ENCODE measurements around the gene COL7A1.
A peak's percentile ranks its signal among the peaks of the same experiment; 100 is the strongest.

Gene COL7A1

GRCh38 chr3:48591886-48592518 lies 3.1 kb downstream of the COL7A1 start:
- no peak for DNase-seq (ENCODE audit: low read depth)

- DNase-seq (ENCODE audit: low read depth) = no peak
Observed at GRCh38 chr3:48591436-48591835, 3.7 kb downstream of the COL7A1 start.

- no peak for DNase-seq (ENCODE audit: low read depth)
Observed at GRCh38 chr3:48588230-48588629, 6.9 kb downstream of the COL7A1 start.

GRCh38 chr3:48587686-48588085 lies 7.4 kb downstream of the COL7A1 start:
- DNase-seq (ENCODE audit: low read depth) = no peak

- no peak for DNase-seq (ENCODE audit: low read depth)
Observed at GRCh38 chr3:48585411-48585810, 9.7 kb downstream of the COL7A1 start.

- no peak for DNase-seq (ENCODE audit: low read depth)
Observed at GRCh38 chr3:48584836-48585235, 10.3 kb downstream of the COL7A1 start.

GRCh38 chr3:48581621-48582481 lies 13.3 kb downstream of the COL7A1 start:
- no peak for DNase-seq (ENCODE audit: low read depth)

- no peak for DNase-seq (ENCODE audit: low read depth)
Observed at GRCh38 chr3:48576647-48577046, 18.5 kb downstream of the COL7A1 start.

GRCh38 chr3:48575366-48575765 lies 19.8 kb downstream of the COL7A1 start:
- no peak for DNase-seq (ENCODE audit: low read depth)

DNA sequence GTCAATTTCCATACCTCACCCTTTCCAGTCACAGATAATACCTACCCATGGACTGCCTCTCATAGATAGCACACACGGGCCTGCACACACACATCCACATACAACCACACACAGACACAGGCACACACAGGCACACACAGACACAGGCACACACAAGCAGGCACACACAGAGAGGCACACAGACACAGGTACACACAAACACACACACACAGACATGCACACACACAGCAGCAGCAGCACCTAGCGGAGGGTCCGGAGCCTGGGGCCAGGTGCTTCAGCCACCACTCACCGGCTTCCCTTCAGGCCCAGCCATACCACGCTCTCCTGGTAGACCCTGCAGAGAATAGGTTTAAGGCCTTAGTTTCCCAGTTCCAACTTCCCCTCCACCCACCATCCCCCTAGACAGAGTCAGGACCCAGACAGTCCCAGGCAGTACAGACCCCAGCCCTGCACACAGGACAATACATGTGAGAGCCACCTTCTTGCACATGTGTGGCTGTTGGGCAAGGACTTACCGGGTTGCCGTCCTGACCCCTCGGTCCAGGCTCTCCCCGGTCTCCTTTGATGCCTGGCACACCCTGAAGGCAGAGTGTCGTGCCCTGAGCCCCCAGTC lies 21.1 kb downstream of the COL7A1 start:
- no peak for DNase-seq (ENCODE audit: low read depth)

DNA sequence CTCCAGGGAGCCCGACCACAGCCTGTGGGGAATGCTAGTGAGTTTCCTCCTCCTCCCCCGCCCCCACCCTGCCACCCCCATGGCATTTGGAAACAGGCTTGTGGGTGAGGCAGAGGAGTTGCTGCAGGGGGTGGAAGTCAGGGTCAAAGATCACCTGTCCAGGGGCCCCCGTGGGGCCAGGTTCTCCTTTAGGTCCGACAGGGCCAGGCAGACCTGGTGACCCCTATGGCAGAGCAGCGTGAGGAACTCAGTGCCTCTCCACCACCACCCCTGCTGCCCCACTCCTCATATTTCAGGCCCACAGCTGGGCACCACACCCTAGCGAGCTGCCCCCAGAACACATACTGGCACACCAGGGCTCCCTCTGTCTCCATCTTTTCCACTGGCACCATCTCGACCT lies 22.6 kb downstream of the COL7A1 start:
- DNase-seq (ENCODE audit: low read depth) = no peak

- DNase-seq (ENCODE audit: low read depth) = no peak
Observed at GRCh38 chr3:48571938-48572337, 23.2 kb downstream of the COL7A1 start.

DNA sequence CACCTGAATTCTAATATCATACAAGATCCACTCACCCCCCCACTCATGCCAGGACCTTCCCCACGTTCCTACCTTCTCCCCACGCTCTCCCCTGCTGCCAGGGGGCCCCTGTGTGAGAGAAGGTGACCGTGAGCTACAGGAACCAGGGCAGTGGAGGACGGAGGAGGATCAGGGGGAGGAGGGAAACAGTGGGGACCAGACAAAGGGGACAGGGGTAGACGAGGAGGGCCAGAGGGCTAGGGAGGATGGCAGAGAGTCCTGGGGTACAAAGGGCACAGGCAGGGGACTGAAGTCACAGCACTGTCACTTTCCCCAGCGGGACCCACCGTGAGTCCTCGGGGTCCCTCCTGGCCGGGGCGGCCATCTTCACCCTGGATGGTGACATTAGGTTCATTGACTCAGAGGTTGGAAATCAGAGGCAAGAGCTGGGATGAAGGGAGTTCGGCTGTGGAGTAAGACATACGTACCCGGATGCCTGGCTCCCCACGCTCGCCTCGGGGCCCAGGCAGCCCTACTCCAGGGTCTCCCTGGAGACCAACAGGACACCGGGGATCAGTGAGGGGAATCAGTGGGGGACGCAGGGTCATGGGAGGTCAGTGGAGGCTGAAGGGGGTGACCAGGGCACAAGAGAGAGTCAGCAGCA lies 25.2 kb downstream of the COL7A1 start:
- DNase-seq (ENCODE audit: low read depth) = no peak

- DNase-seq (ENCODE audit: low read depth) = no peak
Observed at GRCh38 chr3:48569400-48569799, 25.7 kb downstream of the COL7A1 start.

GRCh38 chr3:48568476-48568875 lies 26.7 kb downstream of the COL7A1 start:
- DNase-seq (ENCODE audit: low read depth) = no peak

DNA sequence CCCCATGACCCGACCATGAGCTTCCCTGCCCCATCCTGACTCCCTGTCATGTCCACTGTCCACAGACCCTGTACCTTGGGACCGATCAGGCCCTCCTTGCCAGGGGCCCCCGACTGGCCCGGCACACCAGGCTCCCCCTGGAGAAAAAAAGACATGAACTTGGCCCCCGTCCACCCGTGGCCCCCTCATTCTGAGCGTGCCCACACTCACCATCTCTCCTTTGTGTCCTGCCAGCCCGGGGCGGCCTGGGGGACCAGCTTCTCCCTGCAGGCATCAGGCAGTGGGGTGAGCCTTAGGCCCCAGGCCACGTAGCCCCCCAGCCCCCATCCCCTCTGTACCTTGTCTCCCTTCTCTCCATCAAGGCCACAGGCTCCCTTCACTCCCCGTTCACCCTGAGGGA lies 27.6 kb downstream of the COL7A1 start:
- DNase-seq (ENCODE audit: low read depth) = no peak

GRCh38 chr3:48567090-48567489 lies 28.0 kb downstream of the COL7A1 start:
- no peak for DNase-seq (ENCODE audit: low read depth)

- no peak for DNase-seq (ENCODE audit: low read depth)
Observed at GRCh38 chr3:48566401-48566760, 28.7 kb downstream of the COL7A1 start.

GRCh38 chr3:48565591-48566400 lies 29.3 kb downstream of the COL7A1 start:
- DNase-seq (ENCODE audit: low read depth) = no peak

DNA sequence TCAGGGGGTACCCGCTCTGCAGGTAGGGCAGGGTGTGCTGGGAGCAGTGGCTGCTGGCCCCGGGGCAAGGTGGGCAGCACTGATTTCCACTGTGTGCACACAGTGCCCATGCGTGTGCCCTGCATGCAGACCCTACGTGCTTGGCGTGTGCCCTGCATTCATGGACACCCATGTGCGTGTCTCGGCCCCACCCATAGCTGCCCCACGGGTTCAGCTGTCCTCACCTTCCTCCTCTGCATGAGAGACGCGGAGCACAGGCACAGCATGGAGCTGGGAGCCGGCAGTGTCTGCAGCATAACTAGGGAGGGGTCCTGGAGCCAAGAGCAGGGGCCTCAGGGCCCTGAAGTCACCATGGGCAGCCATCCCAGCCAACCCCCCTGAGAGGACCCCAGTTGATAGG lies 29.9 kb downstream of the COL7A1 start:
- DNase-seq (ENCODE audit: low read depth) = no peak

- no peak for DNase-seq (ENCODE audit: low read depth)
Observed at GRCh38 chr3:48564667-48565066, 30.5 kb downstream of the COL7A1 start.

- DNase-seq (ENCODE audit: low read depth) = peak; percentile 50
Observed at GRCh38 chr3:48564022-48564421, 31.1 kb downstream of the COL7A1 start.

Data from stimulated activated CD8-positive, alpha-beta memory T cell treated with anti-CD3 and anti-CD28 coated beads, Interleukin-4, amount 100 ng/mL, for 24 hours (primary cell).